Ovary (tissue), 3 donors: ENCODE measurements around the gene SNRPA1.

Source experiments
- EP300 ChIP-seq: sonication (generic); formaldehyde crosslinking; IDR thresholded peaks from one replicate; pipeline ENCODE4 v1.6.1; 2017; ENCODE audit warnings: antibody characterized with exemption
- POLR2A ChIP-seq: fragments of 450-650 bp; IDR thresholded peaks from one replicate; pipeline ENCODE4 v1.6.1; 2017; ENCODE audit warnings: antibody characterized with exemption, mild to moderate bottlenecking, moderate library complexity
- TF ChIP-seq, protein P1 (sequence below), 3 donors: fragments of 450-650 bp in 2 of 3; fragments of 200-600 bp in 1 of 3; IDR thresholded peaks; one replicate each; pipeline versions ENCODE4 v1.5.1 to v1.8.0; 2016 to 2022; ENCODE audit warnings: antibody characterized with exemption in 3 of 3, mild to moderate bottlenecking in 1 of 3
- donor health status: DM: no; HTN: no; CAD: no.

DNA sequence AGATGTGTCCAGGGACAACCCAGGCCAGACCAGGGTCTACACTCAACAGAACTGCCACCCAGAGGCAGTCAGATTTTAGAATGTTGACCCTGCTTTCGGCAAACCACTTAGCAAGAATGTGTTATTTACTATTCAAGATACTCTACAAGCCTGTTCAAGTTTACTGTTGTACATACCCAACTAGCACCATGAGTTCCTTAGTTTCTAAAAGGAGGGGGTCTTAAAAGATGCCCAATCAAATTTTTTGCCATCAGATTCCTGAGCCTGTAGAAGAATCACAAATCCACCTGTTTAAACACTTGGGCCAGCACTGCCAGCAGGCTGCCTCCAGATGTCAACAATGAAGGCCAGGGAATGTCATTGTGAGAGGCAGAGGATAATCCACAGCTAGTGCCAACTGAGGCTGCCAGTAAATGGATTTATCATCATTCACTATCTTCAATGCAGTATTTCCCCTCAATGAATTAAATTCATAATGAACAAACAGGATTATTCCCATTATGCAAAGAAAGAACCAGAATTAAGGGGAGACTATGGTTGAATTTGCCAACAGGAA lies 43.5 kb upstream of the SNRPA1 start:
- TF ChIP-seq, protein P1, sequence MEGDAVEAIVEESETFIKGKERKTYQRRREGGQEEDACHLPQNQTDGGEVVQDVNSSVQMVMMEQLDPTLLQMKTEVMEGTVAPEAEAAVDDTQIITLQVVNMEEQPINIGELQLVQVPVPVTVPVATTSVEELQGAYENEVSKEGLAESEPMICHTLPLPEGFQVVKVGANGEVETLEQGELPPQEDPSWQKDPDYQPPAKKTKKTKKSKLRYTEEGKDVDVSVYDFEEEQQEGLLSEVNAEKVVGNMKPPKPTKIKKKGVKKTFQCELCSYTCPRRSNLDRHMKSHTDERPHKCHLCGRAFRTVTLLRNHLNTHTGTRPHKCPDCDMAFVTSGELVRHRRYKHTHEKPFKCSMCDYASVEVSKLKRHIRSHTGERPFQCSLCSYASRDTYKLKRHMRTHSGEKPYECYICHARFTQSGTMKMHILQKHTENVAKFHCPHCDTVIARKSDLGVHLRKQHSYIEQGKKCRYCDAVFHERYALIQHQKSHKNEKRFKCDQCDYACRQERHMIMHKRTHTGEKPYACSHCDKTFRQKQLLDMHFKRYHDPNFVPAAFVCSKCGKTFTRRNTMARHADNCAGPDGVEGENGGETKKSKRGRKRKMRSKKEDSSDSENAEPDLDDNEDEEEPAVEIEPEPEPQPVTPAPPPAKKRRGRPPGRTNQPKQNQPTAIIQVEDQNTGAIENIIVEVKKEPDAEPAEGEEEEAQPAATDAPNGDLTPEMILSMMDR (IDR thresholded peaks at IDR 0.05), result no peak
- TF ChIP-seq EP300 (no peak), POLR2A (no peak)
